Measurements from ENCODE around the gene AP1G2.
"Not testable (repeated sequence)": the region's sequence is repeated elsewhere in the genome, so short reads cannot be mapped to it uniquely, and the experiment has no call there.

Gene AP1G2

DNA sequence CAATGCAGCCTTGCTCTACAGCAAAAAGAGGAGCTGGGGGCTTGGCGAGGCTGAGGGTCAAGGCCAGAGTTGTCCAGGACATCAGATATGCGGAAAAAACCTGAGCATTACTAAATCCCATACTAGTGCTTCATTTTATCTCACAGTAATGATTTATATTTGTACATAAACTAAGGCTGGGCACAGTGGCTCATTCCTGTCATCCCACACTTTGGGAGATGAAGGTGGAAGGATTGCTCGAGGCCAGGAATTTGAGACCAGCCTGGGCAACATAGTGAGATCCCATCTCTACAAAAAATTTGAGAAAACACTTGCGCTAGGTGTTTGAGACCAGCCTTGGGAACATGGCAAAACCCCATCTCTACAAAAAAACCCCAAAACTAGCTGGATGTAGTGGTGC lies 22.6 kb upstream of the AP1G2 start:
- no peak for DNase-seq

DNA sequence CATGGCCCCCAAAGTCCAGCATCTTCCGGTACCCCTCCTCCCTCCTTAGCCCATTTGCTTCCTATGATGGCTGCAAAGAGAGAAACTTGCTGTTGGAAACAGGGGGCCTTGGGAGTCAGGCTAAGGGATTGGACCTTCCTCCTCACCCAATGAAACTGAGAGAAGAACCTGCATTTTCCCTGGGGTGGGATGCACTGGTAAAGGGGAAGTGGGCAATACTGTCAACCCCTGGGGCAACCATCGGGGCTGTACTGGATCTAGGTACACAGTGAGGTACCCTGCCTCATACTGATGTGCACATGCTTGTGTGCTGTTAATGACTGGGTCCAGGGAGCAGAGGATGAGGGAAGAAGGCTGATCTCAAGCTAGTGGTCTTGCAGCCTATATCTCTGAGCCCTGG lies 22.0 kb upstream of the AP1G2 start:
- no peak for DNase-seq

DNA sequence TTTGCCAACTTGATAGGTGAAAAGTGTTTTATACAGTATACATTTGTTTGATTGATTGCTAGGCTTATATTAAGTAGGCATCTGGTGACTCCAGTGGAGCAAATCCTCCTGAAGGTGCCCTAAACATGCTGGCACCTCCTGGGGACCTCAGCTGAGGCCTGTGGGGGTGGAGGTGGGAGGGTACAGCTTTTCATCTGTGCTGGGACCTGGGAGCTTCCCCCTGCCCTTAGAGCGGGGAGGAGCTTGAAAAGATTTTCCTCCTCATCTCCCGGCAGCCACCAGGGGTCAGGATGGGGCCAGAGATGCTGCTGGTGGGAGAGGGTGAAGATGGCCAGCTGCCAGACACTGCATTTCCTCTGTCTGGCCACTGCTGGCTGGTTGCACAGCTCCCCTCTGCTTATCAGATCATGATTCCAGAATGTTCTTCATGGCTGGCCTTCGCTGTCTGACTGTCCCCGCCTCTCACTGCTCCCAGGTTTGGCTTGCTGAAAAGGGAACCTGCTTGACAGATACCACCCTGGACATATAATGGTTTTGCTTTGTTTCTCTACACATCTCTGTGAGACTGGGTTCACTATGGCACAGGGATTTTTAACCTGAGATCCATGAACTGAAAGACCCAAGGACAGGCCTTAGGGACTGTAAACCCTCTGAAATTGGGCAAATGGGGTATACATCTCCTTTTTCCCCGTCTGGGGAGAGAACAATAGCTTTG lies 21.4 kb upstream of the AP1G2 start:
- peak; percentile 91 for DNase-seq

DNA sequence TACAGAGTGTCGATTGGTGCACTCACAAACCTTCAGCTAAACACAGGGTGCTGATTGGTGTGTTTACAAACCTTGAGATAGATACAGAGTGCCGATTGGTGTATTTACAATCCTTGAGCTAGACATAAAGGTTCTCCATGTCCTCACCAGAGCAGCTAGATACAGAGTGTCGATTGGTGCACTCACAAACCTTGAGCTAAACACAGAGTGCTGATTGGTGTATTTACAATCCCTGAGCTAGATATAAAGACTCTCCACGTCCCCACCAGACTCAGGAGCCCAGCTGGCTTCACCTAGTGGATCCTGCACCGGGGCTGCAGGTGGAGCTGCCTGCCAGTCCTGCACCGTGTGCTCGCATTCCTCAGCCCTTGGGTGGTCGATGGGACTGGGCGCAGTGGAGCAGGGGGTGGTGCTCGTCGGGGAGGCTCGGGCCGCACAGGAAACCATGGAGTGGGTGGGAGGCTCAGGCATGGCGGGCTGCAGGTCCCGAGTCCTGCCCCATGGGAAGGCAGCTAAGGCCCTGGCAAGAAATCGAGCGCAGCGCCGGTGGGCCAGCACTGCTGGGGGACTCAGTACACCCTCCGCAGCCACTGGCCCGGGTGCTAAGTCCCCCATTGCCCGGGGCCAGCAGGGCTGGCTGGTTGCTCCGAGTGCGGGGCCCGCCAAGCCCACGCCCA lies 17.1 kb upstream of the AP1G2 start:
- DNase-seq = not testable (repeated sequence)

DNA sequence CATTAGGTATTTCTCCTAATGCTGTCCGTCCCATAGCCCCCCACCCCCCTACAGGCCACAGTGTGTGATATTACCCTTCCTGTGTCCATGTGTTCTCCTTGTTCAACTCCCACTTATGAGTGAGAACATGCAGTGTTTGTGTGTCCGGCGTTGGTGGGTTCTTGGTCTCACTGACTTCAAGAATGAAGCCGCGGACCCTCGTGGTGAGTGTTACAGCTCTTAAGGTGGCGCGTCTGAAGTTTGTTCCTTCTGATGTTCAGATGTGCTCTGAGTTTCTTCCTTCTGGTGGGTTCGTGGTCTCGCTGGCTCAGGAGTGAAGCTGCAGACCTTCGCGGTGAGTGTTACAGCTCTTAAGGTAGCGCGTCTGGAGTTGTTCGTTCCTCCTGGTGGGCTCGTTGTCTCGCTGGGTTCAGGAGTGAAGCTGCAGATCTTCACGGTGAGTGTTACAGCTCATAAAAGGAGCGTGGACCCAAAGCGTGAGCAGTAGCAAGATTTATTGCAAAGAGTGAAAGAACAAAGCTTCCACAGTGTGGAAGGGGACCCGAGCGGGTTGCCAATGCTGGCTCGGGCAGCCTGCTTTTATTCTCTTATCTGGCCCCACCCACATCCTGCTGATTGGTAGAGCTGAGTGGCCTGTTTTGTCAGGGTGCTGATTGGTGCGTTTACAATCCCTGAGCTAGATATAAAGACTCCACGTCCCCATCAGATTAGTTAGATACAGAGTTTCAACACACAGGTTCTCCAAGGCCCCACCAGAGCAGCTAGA lies 16.4 kb upstream of the AP1G2 start:
- not testable (repeated sequence) for DNase-seq

DNA sequence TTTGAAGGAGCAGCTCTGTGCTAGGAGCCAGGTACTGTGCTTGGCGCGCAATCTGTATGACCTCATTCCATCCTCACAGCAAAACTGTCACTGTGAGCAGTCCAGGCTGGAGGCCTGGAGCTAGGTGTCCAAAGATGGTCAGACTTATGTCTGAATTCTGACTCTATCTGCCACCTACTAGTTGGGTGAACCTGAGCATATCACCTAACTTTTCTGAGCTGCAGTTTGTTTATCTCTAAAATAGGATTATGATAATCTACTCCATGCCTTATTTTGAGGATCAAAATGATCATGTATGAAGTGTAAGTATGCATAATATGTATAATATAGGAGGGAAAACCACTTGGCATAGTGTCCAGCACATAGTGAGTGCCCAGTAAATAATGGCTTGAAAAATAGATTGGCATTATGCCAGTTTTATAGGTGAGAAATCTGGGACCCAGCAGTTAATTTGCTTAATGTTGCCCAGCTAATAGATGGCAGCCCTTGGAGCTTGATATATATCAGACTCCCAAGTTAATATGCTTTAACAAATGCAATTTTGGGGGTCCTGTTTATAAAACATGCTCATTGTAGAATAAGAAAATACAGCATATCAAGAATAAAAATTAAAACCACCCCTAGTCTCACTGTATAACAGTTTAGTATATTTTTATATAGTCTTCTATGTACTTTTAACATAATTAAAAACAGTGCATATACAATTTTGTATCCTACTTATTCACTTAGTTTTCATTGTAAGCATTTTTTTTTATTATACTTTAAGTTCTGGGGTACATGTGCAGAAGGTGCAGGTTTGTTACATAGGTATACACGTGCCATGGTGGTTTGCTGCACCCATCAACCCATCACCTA lies 15.5 kb upstream of the AP1G2 start:
- no peak for DNase-seq

DNA sequence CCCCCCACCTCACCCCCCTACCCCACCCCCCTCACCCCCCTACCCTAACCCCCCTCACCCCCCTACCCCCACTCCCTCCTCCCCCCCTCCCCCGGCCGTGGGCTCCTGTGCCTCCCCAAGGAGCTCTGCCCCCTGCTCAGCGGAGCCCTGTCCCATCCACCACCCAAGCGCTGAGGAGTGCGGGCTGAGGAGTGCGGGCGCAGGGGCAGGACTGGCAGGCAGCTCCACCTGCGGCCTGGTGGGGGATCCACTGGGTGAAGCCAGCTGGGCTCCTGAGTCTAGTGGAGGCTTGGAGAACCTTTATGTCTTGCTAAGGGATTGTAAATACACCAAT lies 13.3 kb upstream of the AP1G2 start:
- no peak for DNase-seq

DNA sequence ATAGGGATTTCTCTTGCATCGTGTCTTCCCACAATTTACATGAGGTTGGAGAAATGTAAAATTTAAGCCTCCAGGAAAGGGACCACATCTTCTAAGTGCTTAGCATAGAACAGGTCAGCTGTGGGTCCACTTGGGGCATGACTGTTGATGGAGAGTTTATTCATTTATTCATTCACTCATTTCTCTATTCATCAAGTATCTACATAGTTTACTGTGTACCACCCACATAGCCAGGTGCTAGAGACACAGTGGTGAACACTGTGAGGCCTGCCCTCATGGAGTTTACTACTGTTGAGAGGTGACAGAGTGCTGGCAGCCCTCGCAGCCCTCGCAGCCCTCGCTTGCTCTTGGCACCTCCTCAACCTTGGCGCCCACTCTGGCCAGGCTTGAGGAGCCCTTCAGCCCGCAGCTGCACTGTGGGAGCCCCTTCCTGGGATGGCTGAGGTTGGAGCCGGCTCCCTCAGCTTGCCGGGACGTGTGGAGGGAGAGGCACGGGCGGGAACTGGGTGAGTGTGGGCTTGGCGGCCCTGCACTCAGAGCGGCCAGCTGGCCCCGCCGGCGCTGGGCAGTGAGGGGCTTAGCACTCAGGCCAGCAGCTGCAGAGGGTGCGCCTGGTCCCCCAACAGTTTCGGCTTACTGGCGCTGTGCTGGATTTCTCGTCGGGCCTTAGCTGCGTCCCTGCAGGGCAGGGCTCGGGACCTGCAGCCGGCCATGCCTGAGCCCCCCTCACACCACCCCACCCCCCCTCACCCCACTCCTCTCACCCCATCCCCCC lies 12.7 kb upstream of the AP1G2 start:
- no peak for DNase-seq

DNA sequence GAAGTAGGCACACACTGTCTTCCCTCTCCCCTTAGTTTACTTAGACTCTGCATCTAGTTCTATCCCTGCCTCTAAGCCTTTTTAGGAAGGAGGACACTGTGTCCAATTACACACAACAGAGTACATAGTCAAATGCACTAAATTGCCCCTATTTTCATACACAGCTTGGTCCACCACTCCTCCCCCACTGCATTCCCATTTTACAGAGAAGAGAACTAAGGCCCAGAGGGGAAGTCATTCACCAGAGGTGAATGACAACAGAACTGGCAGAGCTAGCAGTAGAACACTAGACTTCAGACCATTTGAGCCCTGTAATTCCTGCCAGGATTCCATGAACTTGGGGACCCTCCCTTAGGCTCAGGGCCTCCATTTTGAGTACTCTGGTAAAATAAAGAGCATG lies 12.1 kb upstream of the AP1G2 start:
- DNase-seq = no peak

DNA sequence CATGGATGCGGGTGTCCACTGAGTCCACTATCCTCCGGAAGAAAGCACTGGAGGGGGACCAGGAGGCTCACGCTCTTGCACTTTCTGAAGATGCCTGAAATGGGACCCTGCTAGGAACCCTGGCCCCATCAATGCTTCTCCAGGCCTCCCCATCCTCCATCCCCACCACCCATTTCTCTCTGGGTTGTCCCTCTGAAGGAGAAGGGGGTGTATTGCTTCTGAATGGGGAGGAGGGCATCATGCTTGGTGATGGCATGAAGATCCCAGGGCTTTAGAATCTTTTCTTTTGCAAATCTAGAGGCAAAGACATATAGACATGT lies 11.7 kb upstream of the AP1G2 start:
- DNase-seq = no peak

DNA sequence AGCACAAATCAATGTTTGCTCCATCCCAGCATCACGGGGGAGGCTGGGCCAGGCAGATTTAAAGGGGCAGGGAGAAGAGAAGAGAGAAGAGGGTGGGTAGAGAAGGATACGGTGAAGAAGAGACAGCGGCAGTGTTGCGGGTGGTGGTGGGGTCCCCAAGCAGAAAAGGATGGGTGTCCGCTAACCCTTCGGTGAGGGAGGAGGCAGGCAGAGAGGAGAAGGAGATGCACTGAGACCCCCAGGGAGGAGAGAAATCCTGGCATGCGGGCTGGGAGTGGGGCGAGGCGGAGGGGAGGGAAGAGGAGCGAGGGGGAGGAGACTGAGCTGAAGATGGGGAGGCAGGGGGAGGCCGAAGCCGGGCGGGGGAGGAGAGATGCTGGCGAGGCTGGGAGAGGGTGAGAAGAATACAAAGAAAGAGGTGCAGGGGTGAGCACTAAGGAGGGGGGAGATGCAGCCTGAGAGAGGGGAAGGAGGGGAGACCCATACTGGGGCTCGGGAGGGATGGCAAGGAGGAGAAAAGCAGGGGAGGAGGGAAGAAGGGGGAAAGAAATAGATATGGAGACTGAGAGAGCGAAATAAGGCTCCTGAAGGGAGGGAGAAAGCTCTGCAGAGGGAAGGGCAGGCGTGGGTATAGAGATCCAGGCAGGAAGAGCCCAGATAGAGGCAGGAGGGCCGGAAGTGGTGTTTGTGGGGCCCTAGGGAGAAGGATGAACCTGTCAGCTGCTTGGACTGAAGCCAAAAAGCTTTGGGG lies 11.1 kb upstream of the AP1G2 start, which contains the start of gene JPH4:
Gene JPH4, minus strand, starts transcription at position 231 of the 751 bp plus-strand sequence. CDS start 1,337 bp downstream, outside the sequence.
- DNase-seq = peak; percentile 65

DNA sequence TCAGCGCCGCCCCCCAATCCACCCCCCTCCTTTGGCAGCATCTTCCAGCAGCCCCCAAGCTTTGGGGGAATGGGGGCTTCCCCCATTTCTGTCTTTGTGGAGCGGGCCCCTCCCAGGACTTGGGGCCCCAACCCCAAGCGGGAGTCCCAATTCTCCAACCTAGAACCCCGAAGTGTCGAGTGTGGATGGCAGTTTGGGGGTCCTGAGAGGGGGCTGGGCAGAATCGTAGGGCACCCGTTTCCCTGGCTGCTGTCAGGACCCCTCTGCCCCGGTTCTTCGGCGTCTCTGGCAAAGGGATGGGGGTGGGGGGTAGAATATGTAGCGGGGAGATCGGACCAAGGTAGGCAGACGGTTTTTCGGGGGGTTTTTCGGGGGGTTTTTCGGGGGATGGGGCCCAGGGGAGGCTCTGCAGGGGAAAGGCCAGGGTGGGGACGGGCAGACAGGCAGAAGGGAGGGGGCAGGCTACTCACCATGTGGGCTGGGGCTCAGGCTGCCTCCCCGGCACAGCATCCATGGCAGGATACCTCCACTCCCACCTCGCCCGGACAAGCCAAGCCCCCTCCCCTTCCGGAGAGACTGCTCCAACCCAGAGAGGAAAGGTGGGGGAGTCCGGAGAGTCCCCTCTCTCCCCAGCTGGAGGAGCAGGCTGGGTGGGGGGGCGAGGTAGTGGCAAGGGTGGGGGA lies 10.3 kb upstream of the AP1G2 start:
- DNase-seq = peak; percentile 43

DNA sequence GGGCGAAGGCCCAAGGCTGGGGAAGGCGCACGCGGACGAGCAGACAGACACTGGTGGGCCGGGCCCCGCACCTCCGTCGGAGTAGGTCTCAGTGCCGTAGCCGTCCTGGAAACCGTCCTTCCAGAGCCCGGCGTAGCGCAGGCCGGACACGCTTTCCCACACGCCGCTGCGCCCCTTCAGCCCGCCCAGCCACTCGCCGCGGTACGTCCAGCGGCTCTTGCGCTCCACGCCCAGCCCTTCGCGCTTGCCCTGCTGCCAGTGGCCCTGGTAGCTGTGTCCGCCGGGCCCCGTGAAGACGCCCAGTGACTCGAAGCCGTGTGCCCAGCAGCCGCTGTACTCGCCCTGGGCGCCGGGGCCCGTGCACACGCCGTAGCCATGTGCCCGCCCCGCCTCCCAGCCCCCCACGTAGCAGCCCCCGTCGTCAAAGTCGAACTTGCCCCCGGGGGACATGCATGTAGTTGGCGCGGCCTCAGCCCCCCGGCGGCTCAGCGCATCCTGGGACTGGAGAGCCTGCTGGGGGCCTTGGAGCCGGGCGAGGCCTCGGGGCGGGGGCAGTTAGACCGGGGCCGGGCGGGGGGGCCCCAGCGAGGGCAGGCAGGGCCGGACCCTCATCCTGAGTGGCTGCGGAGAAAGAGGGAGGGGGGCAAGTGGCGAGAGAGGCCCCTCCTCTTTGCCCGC lies 9.6 kb upstream of the AP1G2 start:
- peak; percentile 44 for DNase-seq

DNA sequence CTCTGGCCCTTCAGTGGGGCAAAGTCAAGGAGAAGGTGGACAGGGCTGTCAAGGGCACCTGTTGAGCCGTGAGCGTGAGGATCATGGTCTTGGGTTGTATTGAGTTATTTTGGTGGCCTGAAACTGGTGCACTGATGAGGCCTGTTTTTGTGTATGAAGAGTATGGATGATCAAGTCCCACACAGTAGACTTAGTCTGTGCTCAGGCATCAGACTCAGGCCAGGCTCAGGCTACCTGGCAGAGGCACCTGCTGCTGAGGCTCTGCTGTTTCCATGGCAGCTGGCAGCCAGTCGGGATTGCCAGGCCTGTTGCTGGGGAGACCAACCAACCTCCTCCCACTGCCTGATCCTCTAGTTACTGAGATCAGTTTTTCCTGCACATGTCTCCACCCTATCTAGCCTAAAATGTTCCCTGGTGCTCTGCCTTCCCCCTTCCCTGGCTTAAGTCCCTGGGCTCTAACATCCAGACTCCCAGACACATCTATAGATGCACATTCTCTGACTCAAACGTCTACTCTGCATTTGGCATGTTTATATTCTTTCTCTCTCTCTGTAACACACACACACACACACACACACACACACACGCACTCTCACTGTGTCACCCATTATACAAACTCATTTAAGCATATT lies 5.9 kb upstream of the AP1G2 start:
- no peak for DNase-seq

DNA sequence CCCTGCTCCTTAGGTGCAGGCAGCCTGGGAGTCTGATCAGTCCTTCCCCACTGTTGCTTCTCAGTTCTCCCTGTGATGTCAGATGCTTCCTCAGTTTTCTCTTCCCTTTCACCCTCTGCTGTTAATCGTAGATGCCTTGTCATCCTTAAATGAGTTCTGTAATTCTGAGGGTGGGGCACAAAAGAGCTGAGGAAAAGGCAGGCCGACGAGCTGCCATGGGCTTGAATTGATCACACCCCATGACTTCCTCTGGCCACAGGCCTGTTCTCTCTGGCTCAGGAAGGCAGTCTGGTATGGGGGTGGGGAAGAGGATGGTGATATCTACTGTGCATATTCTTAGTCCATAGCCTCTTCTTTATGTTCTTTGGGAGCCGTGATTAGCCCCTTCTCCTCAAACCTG lies 5.2 kb upstream of the AP1G2 start:
- DNase-seq = no peak

DNA sequence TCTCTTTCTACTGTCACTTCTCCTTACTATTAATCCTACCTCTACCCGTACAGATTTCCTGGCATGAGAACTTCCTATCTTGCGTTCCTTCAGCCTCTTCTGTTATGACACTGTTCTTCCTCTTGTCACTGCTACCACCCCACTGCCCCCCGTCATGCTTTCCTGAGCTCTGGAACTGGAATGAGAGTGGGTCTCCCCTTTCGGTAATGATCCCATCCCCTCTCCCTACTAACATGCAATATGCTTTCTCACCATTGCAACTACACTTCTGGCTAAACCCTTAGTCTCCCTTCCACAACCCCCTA lies 4.9 kb upstream of the AP1G2 start:
- DNase-seq = no peak

DNA sequence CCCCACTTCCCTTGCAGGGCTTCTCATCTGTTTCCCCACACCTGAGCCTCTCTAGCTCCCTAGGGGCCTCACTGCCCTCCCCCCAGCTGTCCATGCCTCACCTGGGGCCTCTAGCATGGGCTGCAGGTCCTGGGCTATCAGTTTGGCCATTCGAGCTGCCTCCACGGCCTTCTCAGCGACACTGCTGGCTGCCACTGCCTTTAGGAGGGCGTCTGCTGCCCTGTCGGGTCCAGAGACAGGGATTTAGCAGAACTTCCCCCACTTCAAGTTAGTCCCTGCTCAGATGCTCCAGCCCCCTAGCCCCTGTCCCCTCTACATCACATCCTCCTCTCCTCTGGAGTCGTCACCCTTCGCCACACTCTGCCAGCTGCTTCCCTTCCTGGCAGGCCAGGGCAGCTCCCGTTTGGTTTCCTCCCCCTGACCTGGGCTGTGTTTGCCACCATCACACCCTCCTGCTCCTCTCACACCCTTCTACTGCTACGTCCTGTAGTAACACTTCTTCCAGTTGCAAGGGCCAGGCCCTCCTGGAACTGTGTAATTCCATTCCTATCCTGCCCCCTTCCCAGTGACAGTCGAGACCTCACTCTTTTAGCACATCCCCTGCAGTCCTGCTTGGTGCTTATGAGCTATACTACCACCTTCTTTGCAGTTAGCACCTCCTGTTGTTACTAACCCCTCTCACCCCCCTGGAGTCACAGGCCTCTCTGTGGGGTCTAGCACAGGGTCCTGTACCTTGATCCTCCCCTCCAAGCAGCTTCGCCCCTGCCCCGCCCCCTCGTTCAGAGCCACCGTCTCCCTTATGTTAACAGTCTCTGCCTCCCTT lies 4.3 kb upstream of the AP1G2 start:
- peak; percentile 21 for DNase-seq

DNA sequence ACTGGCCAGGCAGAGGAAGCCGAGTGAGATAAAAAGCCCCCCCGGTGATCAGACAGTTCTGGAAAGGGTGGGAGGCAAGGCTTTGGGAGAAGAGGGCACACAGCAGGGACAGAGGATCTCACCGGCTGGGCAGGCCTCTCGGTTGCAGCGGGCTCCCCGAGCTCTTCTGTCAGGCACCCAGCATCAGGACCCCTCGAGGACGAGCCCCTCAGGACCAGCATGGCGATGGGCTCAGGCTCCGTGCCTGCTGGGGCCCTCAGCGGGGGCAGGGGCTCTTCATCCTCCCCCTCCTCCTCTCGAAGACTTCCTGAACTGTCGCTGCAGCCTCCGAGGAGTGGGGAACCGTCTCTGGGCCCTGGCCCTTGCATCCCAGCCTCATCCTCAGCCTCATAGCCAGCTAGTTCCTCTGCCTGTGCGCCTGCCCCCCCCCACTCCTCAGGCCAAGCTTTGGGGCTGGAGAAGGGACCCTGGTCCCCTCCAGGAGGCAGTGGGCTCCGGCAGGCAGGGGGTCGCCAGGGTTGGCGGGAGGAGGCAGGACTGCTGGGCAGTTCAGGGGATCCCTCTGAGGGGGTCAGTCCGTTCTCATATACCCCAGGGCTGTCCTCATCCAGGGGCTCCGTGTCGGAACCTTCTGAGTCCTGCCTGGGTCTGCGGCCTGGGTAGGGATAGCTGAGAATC lies 3.4 kb upstream of the AP1G2 start:
- DNase-seq = peak; percentile 19

All from right hindlimb (tissue), 1 donor.